Measurements from ENCODE around the gene NACC2.
A peak's percentile ranks its signal among the peaks of the same experiment; 100 is the strongest.

The NACC2 gene

GRCh38 chr9:136082496-136083361 lies 12.4 kb downstream of the NACC2 start:
- TF ChIP-seq, protein P1, sequence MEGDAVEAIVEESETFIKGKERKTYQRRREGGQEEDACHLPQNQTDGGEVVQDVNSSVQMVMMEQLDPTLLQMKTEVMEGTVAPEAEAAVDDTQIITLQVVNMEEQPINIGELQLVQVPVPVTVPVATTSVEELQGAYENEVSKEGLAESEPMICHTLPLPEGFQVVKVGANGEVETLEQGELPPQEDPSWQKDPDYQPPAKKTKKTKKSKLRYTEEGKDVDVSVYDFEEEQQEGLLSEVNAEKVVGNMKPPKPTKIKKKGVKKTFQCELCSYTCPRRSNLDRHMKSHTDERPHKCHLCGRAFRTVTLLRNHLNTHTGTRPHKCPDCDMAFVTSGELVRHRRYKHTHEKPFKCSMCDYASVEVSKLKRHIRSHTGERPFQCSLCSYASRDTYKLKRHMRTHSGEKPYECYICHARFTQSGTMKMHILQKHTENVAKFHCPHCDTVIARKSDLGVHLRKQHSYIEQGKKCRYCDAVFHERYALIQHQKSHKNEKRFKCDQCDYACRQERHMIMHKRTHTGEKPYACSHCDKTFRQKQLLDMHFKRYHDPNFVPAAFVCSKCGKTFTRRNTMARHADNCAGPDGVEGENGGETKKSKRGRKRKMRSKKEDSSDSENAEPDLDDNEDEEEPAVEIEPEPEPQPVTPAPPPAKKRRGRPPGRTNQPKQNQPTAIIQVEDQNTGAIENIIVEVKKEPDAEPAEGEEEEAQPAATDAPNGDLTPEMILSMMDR (IDR thresholded peaks at IDR 0.05), result no peak
- H3K27ac Mint-ChIP-seq, result peak overlapping the region; percentile 30
- peaks cover 34% of the 10 kb centered on the region for H3K4me1 Mint-ChIP-seq
- H3K36me3 Mint-ChIP-seq (ENCODE audit: low read depth), result no peaks in the 10 kb centered on the region
- DNase-seq, result no peak
- no peaks in the 10 kb centered on the region for H3K27me3 Mint-ChIP-seq (ENCODE audit: low read depth, poor library complexity)
- H3K9me3 Mint-ChIP-seq, result no peaks in the 10 kb centered on the region
- H3K4me3 Mint-ChIP-seq, result no peak overlapping the region

DNA sequence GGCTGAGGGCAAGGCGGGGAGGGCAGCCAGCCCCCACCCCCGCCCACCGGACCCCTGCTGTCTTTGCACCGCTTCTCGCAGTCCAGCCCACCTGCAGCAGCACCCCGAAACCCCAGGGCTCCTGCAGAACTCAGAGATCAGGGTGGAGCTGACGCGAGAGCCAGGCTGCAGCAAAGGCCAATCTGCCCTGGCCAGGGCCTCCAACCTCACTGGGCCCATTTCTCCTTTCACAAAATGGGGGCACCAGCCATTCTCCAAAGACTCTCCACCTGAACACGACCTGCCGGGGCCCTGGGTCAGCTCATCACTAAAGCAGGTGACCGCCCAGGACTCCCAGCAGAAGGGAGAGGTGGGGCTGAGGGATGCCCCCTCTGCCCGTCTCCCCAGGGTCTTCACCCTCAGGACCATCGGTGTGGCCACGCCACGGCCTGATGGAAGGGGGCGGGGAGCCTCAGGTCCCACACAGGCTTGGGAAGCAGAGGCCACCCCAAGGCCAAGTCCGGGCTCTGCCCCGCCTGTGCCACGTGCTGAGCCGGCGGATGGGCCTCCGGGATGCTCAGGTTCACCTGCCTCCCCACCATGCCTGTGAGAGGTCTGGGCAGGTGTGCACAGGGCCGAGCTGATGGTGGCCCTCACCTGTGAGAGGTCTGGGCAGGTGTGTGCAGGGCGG lies 13.1 kb downstream of the NACC2 start:
- no peaks in the 10 kb centered on the region for H3K36me3 Mint-ChIP-seq (ENCODE audit: low read depth)

GRCh38 chr9:136081113-136081825 lies 13.8 kb downstream of the NACC2 start:
- Mint-ChIP-seq H3K4me3 (no peak overlapping the region), H3K9me3 (no peaks in the 10 kb centered on the region), H3K4me1 (peaks cover 29% of the 10 kb centered on the region), H3K27me3 (ENCODE audit: low read depth, poor library complexity) (peaks cover 4% of the 10 kb centered on the region), H3K27ac (no peak overlapping the region), H3K36me3 (ENCODE audit: low read depth) (no peaks in the 10 kb centered on the region)
- TF ChIP-seq, protein P1 (IDR thresholded peaks at IDR 0.05), result no peak
- no peak for DNase-seq

More for the DNA sequence above, 13.1 kb downstream of the NACC2 start:
- peaks cover 2% of the 10 kb centered on the region for H3K27me3 Mint-ChIP-seq (ENCODE audit: low read depth, poor library complexity)
- H3K9me3 Mint-ChIP-seq, result no peaks in the 10 kb centered on the region
- TF ChIP-seq, protein P1 (IDR thresholded peaks at IDR 0.05), result no peak
- H3K4me3 Mint-ChIP-seq, result no peak overlapping the region
- DNase-seq, result no peak
- no peak overlapping the region for H3K27ac Mint-ChIP-seq
- peaks cover 34% of the 10 kb centered on the region for H3K4me1 Mint-ChIP-seq

DNA sequence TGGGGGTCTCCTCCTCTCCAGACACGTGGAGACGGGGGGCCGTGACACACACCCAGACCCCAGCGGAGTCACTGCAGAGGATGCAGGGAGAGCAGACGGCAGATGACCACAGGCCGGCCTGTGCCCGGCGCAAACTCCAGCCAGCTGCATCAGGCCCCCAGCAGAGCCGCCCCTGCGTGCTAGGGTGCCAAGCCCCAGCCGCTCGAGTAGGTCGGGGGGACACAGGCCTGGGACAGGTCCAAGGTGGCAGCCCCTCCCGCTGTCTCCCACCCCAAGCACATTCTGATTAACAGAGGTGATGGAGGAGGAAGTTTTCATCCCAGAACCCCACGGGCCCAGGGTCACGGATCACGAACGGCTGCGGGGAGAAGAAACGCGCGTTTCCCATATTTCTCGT lies 14.4 kb downstream of the NACC2 start:
- DNase-seq, result no peak
- Mint-ChIP-seq H3K27me3 (ENCODE audit: low read depth, poor library complexity) (peaks cover 4% of the 10 kb centered on the region), H3K4me3 (no peak overlapping the region), H3K9me3 (no peaks in the 10 kb centered on the region), H3K4me1 (peaks cover 34% of the 10 kb centered on the region), H3K36me3 (ENCODE audit: low read depth) (no peaks in the 10 kb centered on the region), H3K27ac (no peak overlapping the region)
- TF ChIP-seq, protein P1 (IDR thresholded peaks at IDR 0.05), result no peak

DNA sequence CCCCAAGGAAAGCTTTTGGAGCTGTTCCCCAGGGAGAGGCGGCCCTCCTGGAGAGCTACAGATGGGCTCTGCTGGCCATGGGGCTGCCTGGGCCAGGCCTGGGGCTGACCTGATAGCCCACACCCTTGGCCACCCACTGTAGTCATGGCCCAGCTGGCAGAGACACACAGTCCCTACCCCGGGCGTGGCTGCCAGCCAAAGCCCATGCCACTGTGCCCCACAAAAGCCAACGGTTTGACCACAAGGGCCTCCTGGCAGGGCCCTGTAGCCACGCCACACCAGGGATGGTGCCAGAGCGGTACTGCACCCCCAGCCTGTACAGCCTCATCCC lies 15.2 kb downstream of the NACC2 start:
- TF ChIP-seq, protein P1 (IDR thresholded peaks at IDR 0.05), result no peak
- DNase-seq, result no peak
- no peak overlapping the region for H3K4me3 Mint-ChIP-seq
- no peaks in the 10 kb centered on the region for H3K36me3 Mint-ChIP-seq (ENCODE audit: low read depth)
- peaks cover 4% of the 10 kb centered on the region for H3K27me3 Mint-ChIP-seq (ENCODE audit: low read depth, poor library complexity)
- peaks cover 34% of the 10 kb centered on the region for H3K4me1 Mint-ChIP-seq
- no peaks in the 10 kb centered on the region for H3K9me3 Mint-ChIP-seq
- no peak overlapping the region for H3K27ac Mint-ChIP-seq

All from nephron progenitor cell (in vitro differentiated cells).